Mucosa of descending colon (tissue), 3 donors: ENCODE data around the gene EME2. TPM values are rescaled to one million over a fixed set of nuclear protein-coding genes. Genes with fewer than 3 reads are reported as not detected.

ENCODE experiments used
- ATAC-seq: fragments of 200-7000 bp; cut with Tn5 transposase; one replicate; pipeline ENCODE4 v1.9.1; 2020; ENCODE audit warnings: mild to moderate bottlenecking, moderate library complexity
- DNase-seq, 3 donors: peaks; one replicate each; pipeline ENCODE4 v3.0.0-alpha.2; 2020
- H3K36me3 ChIP-seq: fragments of 200-600 bp; one replicate; pipeline ENCODE4 v1.8.0; 2021; ENCODE audit warnings: low read depth, mild to moderate bottlenecking
- H3K4me1 ChIP-seq: fragments of 200-600 bp; one replicate; pipeline ENCODE4 v1.8.0; 2021; ENCODE audit warnings: low read depth, mild to moderate bottlenecking
- H3K4me3 ChIP-seq: fragments of 200-600 bp; one replicate; pipeline ENCODE4 v1.8.0; 2021; ENCODE audit warnings: mild to moderate bottlenecking
- H3K9me3 ChIP-seq: fragments of 200-600 bp; one replicate; pipeline ENCODE4 v1.8.0; 2021; ENCODE audit warnings: mild to moderate bottlenecking
- intact Hi-C, 2 donors: fragments of 100-400 bp; cut with DNase I in 1 of 2; cut with micrococcal nuclease in 1 of 2; formaldehyde crosslinking; loops; one replicate each; pipeline versions ENCODE4 v1.11.0 to v1.11.1; 2022; cut with DNase I, micrococcal nuclease
- total RNA-seq, 3 donors: library from RNA; stranded (reverse); fragmentation: NEBNext Ultra II Directional in 2 of 3; extraction: Animal tissue kit (Norgen Biotek cat#: 25700) in 2 of 3; gene quantifications; one replicate each; pipeline versions ENCODE4 v1.2.1 to v1.2.4, GENCODE V29; 2021 to 2023
- TF ChIP-seq, protein P1 (sequence below): fragments of 200-600 bp; IDR thresholded peaks from one replicate; pipeline ENCODE4 v1.8.0; 2022; ENCODE audit warnings: antibody characterized with exemption, mild to moderate bottlenecking
- donor health status: DM: no; HTN: no; CAD: no; lungs with moderate emphysema.
- donor health status: DM: no; HTN: no; CAD: no.
- donor health status: DM: no; HTN: yes; CAD: no.

Gene EME2
- total RNA-seq, 3 donors from 2014 or later, result 18.4 to 43.1 (median 24.7) TPM

DNA sequence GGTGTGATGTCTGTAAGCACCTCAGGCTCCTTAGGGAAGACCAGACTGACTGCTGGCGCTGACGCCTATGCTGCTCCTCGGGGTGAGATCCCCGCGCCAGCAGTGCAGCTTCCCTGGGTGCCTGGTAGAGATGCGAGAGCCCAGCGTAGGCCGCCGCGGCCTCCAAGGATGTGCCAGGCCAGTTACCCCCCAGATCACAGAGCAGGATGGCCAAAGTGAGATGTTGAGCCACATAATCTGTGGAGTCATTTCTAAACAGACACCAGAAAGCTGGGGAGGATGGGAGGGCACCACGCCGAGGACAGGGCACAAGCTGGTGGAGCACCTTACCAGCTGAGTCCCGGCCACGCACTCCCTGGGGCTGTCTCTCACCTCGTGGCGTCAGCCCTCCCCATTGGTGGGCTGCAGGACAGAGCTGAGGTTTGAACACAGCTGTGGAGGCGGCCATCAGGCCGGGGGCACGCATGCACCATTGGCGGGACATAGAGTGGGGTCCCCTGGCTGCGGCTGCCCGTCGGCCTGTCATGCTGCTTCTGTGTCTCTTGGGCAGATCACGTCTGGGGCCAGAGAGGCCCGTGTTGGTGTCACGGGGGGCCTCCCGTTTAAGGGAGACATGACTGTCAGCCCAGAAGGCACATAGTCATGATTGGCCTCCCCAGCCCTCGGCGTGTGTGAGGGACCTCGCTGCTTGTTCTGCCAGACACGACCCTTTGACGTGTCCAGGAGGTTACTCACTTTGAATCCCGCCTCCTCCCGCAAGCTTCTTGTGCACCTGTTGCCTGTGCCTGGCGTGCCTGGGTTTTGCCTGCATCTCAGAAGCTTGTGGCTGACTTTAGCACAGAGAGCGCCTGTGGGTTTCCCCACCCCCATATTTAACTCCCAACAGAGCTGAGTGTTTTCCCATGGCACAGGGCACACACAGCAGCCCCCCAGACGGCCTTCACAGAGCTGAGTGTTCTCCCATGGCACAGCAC is 44.7 kb upstream of the EME2 start:
- Histone ChIP-seq H3K4me3 (no peak overlapping the region), H3K4me1 (peaks cover 11% of the 10 kb centered on the region), H3K36me3 (no peaks in the 10 kb centered on the region), H3K9me3 (no peaks in the 10 kb centered on the region)
- TF ChIP-seq, protein P1, sequence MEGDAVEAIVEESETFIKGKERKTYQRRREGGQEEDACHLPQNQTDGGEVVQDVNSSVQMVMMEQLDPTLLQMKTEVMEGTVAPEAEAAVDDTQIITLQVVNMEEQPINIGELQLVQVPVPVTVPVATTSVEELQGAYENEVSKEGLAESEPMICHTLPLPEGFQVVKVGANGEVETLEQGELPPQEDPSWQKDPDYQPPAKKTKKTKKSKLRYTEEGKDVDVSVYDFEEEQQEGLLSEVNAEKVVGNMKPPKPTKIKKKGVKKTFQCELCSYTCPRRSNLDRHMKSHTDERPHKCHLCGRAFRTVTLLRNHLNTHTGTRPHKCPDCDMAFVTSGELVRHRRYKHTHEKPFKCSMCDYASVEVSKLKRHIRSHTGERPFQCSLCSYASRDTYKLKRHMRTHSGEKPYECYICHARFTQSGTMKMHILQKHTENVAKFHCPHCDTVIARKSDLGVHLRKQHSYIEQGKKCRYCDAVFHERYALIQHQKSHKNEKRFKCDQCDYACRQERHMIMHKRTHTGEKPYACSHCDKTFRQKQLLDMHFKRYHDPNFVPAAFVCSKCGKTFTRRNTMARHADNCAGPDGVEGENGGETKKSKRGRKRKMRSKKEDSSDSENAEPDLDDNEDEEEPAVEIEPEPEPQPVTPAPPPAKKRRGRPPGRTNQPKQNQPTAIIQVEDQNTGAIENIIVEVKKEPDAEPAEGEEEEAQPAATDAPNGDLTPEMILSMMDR, result no peak
- intact Hi-C loops, result no loop called here
- DNase-seq (no peak), ATAC-seq (no peak)

- Histone ChIP-seq H3K4me1 (peaks cover 1% of the 10 kb centered on the region), H3K36me3 (no peaks in the 10 kb centered on the region), H3K9me3 (no peaks in the 10 kb centered on the region), H3K4me3 (no peak overlapping the region)
- TF ChIP-seq, protein P1, result no peak
- ATAC-seq (no peak), DNase-seq (no peak)
- intact Hi-C loops, result no loop called here
Measured at GRCh38 chr16:1729026-1729425, 43.6 kb upstream of the EME2 start.

- Histone ChIP-seq H3K4me3 (no peak overlapping the region), H3K9me3 (no peaks in the 10 kb centered on the region), H3K36me3 (no peaks in the 10 kb centered on the region), H3K4me1 (no peaks in the 10 kb centered on the region)
- no peak for DNase-seq
- intact Hi-C loops, result no loop called here
- no peak for ATAC-seq
- TF ChIP-seq, protein P1, result no peak
Measured at GRCh38 chr16:1729445-1729844, 43.2 kb upstream of the EME2 start.

DNA sequence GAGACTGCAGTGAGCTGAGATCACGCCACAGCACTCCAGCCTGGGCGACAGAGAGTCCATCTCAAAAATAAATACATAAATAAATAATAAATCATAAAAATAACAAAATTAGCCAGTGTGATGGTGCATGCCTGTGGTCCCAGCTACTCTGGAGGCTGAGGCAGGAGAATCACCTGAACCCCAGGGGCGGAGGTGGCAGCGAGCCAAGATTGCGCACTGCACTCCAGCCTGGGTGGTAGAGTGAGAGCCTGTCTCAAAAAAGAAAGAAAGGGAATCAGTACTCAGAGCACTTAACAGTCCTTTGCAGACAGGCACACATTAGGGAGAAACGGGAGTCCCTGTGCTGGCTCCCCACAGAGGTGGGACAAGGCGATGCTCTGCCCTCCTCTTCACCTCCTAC is 41.5 kb upstream of the EME2 start:
- no peak for DNase-seq
- no peak overlapping the region for H3K4me3 ChIP-seq
- TF ChIP-seq, protein P1, result no peak
- no peaks in the 10 kb centered on the region for H3K36me3 ChIP-seq
- no peaks in the 10 kb centered on the region for H3K9me3 ChIP-seq
- ATAC-seq, result no peak
- intact Hi-C loops, result no loop called here
- H3K4me1 ChIP-seq, result no peaks in the 10 kb centered on the region

DNA sequence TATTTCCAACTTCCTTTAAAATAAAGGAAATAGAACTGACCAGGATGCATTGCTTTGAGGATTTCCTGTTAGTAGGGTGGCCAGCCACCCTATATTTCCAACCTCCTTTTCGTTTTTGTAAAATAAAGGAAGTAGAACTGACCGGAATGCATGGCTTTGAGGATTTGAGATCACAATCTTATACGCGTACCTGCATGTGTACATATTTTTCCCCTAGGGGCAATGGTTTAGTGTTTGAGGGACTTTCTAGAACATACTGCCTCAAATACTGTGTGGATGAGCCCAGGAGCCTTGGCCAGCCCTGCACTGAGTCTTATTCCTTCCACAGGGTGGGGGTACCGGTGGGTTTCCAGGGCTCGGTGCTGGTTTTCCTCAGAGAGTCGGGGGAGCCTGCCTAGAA is 41.0 kb upstream of the EME2 start:
- DNase-seq, result no peak
- no peaks in the 10 kb centered on the region for H3K9me3 ChIP-seq
- no peak overlapping the region for H3K4me3 ChIP-seq
- intact Hi-C loops, result no loop called here
- ATAC-seq, result no peak
- no peaks in the 10 kb centered on the region for H3K4me1 ChIP-seq
- no peaks in the 10 kb centered on the region for H3K36me3 ChIP-seq
- TF ChIP-seq, protein P1, result no peak
